Measurements from ENCODE around the gene GALNT15. TPM values are rescaled to one million over a fixed set of nuclear protein-coding genes. Genes with fewer than 3 reads are reported as not detected.

Gene GALNT15
- total RNA-seq, 1 donor from 2014 or later: 9.8 TPM

- DNase-seq: no peak
- H3K4me3 ChIP-seq: no peak overlapping the region
- no peak for ATAC-seq
- H3K27me3 ChIP-seq (ENCODE audit: low read depth): no peaks in the 10 kb centered on the region
- H3K27ac ChIP-seq: no peak overlapping the region
- H3K9me3 ChIP-seq: no peaks in the 10 kb centered on the region
- intact Hi-C loops (cut with DNase I): no loop called here
- TF ChIP-seq CTCF (IDR thresholded peaks at IDR 0.05): no peak
- H3K4me1 ChIP-seq: no peaks in the 10 kb centered on the region
- H3K36me3 ChIP-seq: no peaks in the 10 kb centered on the region
Measured at GRCh38 chr3:16207031-16207430, 32.6 kb downstream of the GALNT15 start.

- TF ChIP-seq CTCF (IDR thresholded peaks at IDR 0.05): no peak
- Histone ChIP-seq H3K27ac (no peak overlapping the region), H3K4me3 (no peak overlapping the region), H3K9me3 (no peaks in the 10 kb centered on the region), H3K4me1 (no peaks in the 10 kb centered on the region), H3K36me3 (no peaks in the 10 kb centered on the region), H3K27me3 (ENCODE audit: low read depth) (no peaks in the 10 kb centered on the region)
- DNase-seq (no peak), ATAC-seq (no peak)
- intact Hi-C loops (cut with DNase I): no loop called here
Measured at GRCh38 chr3:16211176-16211904, 36.9 kb downstream of the GALNT15 start.

- no peak overlapping the region for H3K27ac ChIP-seq
- no peaks in the 10 kb centered on the region for H3K4me1 ChIP-seq
- no peak for DNase-seq
- no peaks in the 10 kb centered on the region for H3K9me3 ChIP-seq
- TF ChIP-seq CTCF (IDR thresholded peaks at IDR 0.05): no peak
- H3K36me3 ChIP-seq: no peaks in the 10 kb centered on the region
- intact Hi-C loops (cut with DNase I): no loop called here
- H3K27me3 ChIP-seq (ENCODE audit: low read depth): no peaks in the 10 kb centered on the region
- ATAC-seq: no peak
- no peak overlapping the region for H3K4me3 ChIP-seq
Measured at GRCh38 chr3:16214366-16214765, 39.9 kb downstream of the GALNT15 start.

- no peaks in the 10 kb centered on the region for H3K9me3 ChIP-seq
- TF ChIP-seq CTCF (IDR thresholded peaks at IDR 0.05): no peak
Measured at GRCh38 chr3:16216373-16216935, 42.0 kb downstream of the GALNT15 start.

GRCh38 chr3:16219777-16220176, 45.3 kb downstream of the GALNT15 start:
- no peaks in the 10 kb centered on the region for H3K36me3 ChIP-seq
- no peaks in the 10 kb centered on the region for H3K9me3 ChIP-seq
- H3K4me3 ChIP-seq: no peak overlapping the region
- H3K27ac ChIP-seq: no peak overlapping the region
- no peaks in the 10 kb centered on the region for H3K4me1 ChIP-seq
- intact Hi-C loops (cut with DNase I): no loop called here
- TF ChIP-seq CTCF (IDR thresholded peaks at IDR 0.05): no peak
- DNase-seq: no peak
- no peak for ATAC-seq
- H3K27me3 ChIP-seq (ENCODE audit: low read depth): no peaks in the 10 kb centered on the region

More at GRCh38 chr3:16216373-16216935, 42.0 kb downstream of the GALNT15 start:
- no peaks in the 10 kb centered on the region for H3K36me3 ChIP-seq
- intact Hi-C loops (cut with DNase I): no loop called here
- H3K4me3 ChIP-seq: no peak overlapping the region
- H3K27ac ChIP-seq: no peak overlapping the region
- H3K4me1 ChIP-seq: no peaks in the 10 kb centered on the region
- no peaks in the 10 kb centered on the region for H3K27me3 ChIP-seq (ENCODE audit: low read depth)
- DNase-seq (no peak), ATAC-seq (no peak)
